SW 1271 (cell line): ENCODE data around the gene ZNF552.
"Not testable (repeated sequence)": the region's sequence is repeated elsewhere in the genome, so short reads cannot be mapped to it uniquely, and the experiment has no call there.

Experiments used
- DNase-seq, 2 experiments: peaks; one replicate each; lab custom pipeline; 2025; lab: John Stamatoyannopoulos, UW

The ZNF552 gene

GRCh38 chr19:57818378-57818777 lies 3.7 kb upstream of the ZNF552 start:
- DNase-seq = no peak

DNA sequence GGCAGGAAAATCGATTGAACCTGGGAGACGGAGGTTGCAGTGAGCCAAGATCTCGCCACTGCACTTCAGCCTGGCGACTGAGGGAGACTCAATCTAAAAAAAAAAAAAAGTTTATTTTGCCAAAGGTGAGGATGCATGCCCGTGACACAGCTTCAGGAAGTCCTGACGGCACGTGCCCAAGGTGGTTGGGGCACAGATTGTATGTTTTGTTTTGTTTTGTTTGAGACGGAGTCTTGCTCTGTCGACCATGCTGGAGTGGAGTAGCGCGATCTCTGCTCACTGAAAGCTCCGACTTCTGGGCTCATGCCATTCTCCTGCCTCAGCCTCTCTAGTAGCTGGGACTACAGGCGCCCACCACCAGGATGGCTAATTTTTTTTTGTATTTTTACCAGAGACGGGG lies 3.3 kb upstream of the ZNF552 start:
- DNase-seq = no peak

- no peak for DNase-seq
Measured at GRCh38 chr19:57816652-57817051, 1.9 kb upstream of the ZNF552 start.

GRCh38 chr19:57815247-57816075 lies 748 bp upstream of the ZNF552 start:
- no peak for DNase-seq

GRCh38 chr19:57813919-57814504 lies 701 bp downstream of the ZNF552 start:
- no peak for DNase-seq

DNA sequence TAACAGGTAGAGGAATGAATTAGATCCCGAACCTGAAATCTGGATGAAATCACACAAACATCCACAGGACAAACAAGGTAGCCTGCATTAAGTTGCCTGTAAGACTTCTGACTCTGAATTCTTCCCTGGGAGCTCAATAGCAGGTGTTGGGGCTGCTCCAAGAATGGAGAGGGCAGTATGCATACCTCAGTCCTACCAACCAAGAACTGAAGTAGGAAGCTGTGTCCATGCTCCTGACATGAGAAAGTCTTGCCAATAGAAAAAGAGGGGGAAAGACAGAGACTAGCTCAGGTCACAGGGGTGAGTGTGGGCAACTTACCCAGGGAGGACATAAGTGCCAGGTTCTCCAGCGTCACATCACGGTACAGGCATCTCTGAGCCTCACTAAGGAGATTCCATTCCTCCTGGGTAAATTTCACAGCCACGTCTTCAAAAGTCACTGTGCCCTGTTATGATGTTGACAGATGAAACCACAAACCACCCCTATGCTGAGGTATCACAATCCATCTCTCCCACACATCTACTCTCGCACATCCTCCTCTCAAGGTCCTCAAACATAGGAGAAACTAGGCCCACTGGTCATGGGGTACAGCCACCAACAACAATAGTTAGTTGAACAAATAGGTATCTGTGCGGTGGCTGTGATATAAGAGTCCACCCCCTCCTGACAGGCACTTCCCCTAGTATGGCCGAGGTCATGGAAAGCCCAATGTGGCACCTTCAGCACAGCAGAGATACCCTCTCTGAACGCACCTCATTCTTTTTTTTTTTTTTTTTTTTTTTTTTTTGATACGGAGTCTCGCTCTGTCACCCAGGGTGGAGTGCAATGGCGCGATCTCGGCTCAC lies 1.5 kb downstream of the ZNF552 start:
- DNase-seq = not testable (repeated sequence)

GRCh38 chr19:57812226-57812625 lies 2.5 kb downstream of the ZNF552 start:
- no peak for DNase-seq

- not testable (repeated sequence) for DNase-seq
Measured at GRCh38 chr19:57810410-57811295, 4.1 kb downstream of the ZNF552 start.

- no peak for DNase-seq
Measured at GRCh38 chr19:57807541-57807940, 7.2 kb downstream of the ZNF552 start.

- DNase-seq = no peak
Measured at GRCh38 chr19:57803594-57804325, 11.0 kb downstream of the ZNF552 start.

- no peak for DNase-seq
Measured at GRCh38 chr19:57803265-57803593, 11.5 kb downstream of the ZNF552 start.

GRCh38 chr19:57802269-57802668 lies 12.4 kb downstream of the ZNF552 start:
- DNase-seq = no peak

DNA sequence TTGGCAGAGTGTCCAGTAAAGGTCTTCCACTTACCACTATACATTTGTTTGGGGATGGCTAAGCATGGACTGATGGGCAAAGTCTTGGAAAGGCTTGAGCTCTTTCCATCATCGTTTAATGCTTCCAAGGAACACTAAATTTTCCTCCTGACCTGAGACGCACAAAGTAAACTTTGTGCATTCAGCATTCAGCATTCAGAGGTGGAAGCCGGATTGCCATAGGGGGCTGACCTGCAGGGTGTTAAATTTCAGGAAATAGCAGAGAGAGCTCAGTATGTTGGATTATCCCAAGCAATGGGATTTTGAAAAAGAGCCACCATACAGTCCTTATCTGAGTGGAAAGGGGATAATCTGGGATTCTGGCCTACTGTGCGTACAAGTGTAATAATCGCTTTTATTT lies 14.0 kb downstream of the ZNF552 start:
- no peak for DNase-seq

DNA sequence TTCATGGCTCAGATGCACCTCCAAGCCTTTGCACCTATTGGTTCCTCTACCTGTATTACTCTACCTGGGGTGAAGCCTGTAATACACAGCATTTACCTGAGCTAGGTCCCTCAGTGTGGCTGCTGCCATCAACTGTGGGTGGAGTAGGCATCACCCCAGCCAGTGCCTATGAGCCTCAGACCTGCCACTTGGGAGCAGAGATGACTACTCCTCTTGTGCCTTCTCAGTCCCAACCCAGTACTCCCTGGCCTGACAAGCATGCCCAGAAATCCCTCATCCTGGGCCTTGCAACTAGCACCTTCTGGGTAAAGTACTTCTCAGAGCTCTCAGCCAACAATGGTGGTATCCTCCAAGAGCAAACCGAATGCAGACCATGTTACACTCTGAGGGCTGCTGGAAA lies 18.1 kb downstream of the ZNF552 start:
- DNase-seq = not testable (repeated sequence)

DNA sequence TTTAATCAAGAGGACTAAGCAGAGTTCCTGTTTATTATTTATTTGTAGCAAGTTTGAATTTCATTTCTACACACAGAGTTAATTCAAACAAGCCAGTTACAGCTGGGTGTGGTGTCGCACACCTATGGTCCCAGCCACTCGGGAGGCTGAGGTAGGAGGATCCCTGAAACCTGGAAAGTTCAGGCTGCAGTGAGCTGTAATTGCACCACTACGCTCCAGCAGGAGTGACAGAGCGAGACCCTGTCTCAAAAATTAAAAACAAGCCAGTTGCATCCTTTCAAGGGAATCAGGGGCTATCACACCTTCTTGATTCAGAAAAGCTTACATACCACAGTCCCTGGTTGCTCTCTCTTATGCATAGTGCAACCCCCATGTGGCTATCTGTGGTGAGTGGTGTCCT lies 25.4 kb downstream of the ZNF552 start:
- no peak for DNase-seq

- no peak for DNase-seq
Measured at GRCh38 chr19:57788114-57788692, 26.5 kb downstream of the ZNF552 start.

DNA sequence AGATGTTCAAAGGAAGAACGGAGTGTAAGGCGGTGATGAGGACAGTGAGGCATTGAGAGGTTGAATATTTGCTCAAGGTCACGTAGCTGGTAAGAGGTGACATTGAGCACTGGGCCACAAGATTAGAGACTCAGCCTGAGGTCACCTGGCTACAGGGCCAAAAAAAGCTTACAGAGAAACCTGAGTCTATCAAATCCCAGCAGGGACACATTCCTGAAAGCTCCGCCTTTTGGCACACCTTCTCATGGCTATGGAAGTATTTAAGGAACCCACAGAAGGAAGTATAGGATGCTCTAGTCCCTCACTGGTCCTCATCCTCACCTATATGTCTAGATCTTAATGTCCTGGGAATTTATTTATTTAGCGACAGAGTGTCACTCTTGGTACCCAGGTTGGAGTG lies 27.8 kb downstream of the ZNF552 start:
- no peak for DNase-seq

- no peak for DNase-seq
Measured at GRCh38 chr19:57786286-57786685, 28.4 kb downstream of the ZNF552 start.

DNA sequence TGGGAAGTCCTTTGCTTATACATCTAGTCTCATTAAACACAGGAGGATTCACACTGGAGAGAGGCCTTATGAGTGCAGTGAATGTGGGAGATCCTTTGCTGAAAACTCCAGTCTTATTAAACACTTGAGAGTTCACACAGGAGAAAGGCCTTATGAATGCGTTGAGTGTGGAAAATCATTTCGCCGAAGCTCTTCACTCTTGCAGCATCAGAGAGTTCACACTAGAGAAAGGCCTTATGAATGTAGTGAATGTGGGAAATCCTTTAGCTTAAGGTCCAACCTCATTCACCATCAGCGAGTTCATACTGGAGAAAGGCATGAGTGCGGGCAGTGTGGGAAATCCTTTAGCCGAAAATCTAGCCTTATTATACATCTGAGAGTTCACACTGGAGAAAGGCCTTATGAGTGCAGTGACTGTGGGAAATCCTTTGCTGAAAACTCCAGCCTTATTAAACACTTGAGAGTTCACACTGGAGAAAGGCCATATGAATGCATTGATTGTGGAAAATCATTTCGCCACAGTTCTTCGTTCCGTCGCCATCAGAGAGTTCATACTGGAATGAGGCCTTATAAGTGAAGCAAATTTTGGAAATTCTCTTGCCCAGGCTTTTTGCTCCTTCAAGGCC lies 35.4 kb downstream of the ZNF552 start:
- no peak for DNase-seq

GRCh38 chr19:57778336-57778735 lies 36.4 kb downstream of the ZNF552 start:
- no peak for DNase-seq
